HG02642 (cell line): ENCODE data around the gene AMIGO1.
A peak's percentile ranks its signal among the peaks of the same experiment; 100 is the strongest.
"Not testable (repeated sequence)": the region's sequence is repeated elsewhere in the genome, so short reads cannot be mapped to it uniquely, and the experiment has no call there.

Experiments
- ATAC-seq: cut with Tn5 transposase; IDR thresholded peaks from one replicate; pipeline ENCODE4 v1.9.1; 2021; ENCODE audit warnings: mild to moderate bottlenecking; ENCODE audit not compliant: unreplicated experiment, poor library complexity

AMIGO1 gene

DNA sequence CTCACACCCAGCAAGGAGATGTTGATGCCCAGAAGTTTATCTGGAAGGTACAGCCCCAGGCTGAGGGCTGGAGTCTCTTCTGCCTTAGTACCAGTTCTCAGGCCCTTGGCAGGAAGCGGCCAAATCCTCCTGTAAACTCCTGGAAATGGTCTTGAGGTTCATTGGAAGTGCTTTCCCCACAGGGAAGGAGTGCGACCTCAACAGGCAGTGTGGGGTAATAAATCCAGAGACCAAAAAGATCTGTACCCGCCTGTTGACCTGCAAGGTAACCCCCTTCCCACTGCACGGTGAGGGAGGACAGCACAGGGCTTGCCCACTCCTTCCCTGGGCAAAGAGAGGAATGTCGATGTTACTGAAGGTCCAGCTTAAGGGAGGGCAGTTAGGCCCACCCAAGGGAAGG is 21.3 kb downstream of the AMIGO1 start:
- no peak for ATAC-seq

DNA sequence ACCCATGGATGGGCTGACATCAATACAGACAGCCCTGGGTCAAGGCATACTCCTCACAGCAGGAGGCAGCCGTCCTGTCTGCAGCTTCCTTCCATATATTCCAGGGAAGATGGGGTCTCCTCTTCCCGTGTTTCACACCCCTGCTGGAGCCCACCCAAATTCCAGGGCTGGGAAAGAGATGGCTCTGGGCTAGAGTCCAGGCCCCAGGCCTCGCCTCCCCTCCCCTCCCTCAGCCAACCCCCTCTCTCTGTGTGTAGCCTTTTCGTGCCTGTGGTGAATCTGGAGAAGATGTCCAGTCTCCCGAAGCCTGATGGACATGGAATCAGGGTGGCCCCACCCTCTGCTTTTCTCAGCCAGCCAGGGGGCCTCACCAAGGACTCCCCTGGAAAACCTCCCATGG is 22.3 kb downstream of the AMIGO1 start:
- no peak for ATAC-seq

DNA sequence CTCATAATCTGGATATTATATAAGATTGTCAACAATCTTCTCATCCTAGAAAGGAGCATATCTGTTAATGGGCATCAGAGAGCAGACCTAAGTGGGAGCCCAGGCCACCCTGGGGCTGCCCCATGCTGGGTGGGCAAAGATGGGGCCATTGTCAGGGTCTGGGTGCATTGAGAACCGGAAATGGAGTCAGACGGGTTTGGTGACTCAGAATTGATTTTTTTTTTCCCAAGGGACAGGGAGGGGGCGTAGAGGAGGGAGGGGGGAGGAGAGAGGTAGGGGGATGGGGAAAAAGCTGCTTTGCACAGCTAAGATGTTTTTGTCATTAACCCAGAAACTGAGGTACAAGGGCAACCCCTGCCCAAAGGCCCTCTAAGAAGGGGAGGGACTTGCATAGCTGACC is 24.5 kb downstream of the AMIGO1 start:
- no peak for ATAC-seq

DNA sequence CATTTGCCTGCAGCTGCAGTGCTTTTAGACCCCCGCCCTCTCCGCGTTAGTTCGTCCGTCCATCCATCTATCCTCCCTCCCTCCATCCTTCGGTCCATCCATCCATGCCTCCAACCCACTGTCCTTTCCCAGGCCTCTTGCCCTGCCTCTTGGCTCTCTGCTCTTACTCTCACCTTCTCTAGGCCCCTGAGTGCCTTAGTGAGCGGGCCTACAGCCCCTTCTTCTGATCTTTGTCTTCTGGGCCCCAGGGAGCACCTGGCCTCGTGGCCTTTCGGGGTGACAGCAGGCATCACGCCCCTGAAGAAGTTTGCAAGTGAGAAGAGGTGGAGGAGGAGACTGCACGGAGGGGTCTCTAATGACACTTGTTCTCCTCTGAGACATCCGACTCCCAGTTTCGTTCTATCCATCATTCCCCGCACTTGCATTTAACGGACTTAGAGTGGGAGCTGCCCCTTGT is 25.0 kb downstream of the AMIGO1 start:
- no peak for ATAC-seq

DNA sequence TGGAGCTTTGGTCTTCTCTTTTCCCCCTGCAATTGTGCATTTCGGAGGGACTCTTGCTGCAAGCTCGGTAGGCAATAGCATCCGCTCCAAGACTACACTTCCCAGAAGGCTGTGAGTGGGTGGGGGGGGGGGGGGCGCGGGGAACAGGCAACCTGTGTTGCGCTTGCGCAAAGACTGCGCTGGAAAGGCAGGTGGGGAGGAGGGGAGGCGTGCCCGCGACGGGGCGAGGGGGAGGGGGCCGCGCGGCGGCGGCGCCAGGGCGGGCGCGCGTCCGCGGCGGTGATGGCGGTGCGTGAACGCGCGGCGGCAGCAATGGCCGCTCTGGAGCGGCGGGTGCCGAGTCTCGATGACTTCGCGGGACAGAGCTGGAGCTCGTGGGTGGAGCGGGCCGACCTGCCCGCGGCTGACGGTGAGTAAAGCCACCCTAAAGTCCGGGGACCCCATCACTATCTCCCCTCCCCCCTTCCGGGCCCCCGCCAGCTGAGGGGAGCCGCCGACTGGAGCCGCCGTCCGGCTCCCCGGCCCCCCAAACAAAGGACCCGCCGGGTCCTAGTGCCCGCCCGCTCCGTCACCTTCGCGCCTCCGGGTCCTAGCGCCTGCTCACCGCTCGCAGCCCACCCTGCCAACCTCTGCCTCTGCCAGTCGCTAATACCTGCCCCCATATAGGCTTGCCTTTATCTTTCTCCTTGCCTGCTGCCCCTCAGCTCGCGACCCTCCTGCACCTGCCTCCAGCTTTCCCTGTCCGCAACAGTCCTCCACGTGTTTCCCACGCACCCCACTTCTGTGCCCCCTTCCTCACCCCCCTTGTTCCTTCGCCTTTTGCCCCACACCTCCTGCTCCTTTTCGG is 25.6 kb downstream of the AMIGO1 start, which contains the start of gene ATXN7L2:
Gene ATXN7L2 (plus strand): TSS at position 234 of the 847 bp plus-strand sequence. CDS start 49 bp downstream, at position 283.
- ATAC-seq: peak; percentile 87

DNA sequence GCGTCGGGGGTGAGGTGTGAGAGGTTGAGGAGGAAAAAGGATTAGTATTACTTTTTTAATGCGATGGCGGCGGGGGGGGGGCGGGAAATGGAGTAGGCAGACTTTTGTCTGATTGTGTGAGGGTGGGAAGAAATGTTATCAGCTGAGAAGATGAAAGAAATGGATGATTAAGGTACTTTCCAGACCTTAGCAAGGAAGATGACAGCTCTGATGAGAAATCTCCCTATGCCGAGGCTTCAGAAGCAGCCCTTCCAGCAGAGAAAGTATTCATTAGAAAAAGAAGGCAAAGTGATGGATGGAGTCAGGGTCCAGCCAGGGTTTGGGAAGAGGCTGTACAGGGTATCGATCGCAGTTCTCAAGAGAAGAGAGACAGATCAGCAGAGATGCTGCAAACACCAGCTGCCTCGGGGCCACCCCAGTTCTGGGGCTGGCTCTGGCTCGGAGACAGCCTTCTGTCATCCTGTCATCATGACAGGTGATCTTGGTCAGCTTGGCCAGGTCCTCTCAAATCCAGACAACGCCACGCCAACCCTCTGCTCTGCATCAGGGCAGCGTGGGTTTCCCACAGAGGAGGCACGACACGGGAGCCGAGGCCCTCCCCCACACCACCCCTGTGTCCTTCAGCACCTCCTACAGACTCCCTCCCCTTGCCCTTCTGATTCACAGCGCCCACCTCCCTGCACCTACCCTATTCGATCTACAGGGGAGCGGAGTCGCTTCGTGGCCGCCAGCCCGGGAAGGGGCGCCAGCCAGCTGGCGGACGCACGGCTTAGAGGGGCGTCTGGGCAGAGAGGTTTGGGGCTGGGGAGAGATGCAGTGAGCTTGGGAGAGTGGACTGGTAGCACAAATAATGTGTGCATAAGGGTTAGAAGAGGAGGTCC is 26.5 kb downstream of the AMIGO1 start:
- ATAC-seq: peak; percentile 16

DNA sequence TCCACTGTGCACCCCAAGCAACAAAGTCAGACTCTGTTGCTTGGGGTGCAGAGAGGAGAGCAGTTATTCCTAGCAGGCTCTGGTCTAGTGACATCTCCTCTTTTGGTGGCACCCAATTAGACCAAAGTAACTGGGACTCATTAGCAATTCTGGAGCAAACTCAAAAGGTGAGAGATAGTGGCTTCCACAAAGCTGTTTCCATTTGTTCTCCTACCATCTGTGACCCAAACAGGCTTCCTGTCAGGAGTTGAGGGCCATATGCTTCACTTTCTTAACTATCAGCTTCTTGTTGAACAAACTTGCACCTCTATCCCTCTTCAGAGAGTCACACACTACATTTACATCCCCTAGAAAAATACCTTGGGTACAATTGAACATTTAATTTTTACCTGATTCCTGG is 27.3 kb downstream of the AMIGO1 start:
- no peak for ATAC-seq

DNA sequence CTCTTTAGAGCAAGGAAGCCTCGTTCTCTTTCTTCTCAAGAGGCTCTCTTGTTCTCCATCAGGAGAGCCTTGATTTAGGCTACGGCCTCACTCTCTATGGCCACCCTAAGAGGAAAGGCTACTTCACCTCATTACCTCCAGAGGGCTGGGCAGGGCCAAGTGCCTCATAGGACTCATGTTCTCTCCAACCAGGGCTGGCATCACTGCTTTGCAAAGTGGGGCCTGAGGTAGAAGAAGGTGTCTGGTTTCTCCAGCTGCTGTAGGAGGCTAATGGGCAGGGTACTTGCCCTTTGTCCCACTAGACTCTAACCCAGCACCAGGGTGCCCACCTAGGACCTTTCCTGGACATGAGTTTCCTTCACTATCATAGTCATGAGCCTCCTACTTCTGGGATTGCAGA is 27.9 kb downstream of the AMIGO1 start:
- no peak for ATAC-seq

DNA sequence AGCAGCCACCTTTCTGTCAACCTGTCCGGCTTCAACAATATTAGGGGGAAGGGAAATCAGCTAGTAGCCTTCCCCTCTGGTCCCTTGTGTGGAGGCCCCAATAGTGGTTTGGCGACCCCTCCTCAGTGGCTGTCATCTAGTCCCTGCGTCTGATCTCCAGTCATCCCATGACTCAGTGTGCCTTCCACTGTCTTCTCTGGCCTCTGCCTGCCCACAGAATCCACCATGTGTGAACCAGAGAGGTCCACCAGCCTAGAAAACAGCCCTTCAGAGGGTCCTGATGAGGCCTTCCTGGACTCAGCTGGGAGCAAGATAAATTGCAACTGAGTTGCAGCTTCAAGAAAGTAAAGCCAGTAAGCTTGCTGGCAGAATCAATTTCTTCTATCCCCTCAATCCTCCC is 29.6 kb downstream of the AMIGO1 start:
- ATAC-seq: no peak

DNA sequence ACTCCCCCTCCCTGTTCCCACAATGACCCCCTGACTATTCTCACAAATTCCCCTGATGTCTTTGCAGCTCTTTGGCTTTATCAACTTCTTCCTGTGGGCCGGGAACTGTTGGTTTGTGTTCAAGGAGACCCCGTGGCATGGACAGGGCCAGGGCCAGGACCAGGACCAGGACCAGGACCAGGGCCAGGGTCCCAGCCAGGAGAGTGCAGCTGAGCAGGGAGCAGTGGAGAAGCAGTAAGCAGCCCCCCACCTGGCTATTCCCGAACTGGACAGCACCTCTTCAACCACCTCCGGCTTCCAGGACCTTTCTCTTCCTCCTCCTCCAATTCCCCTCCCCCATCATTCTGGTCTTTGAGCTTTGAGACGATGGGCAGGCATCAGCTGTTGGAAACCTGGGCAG is 30.2 kb downstream of the AMIGO1 start:
- no peak for ATAC-seq

DNA sequence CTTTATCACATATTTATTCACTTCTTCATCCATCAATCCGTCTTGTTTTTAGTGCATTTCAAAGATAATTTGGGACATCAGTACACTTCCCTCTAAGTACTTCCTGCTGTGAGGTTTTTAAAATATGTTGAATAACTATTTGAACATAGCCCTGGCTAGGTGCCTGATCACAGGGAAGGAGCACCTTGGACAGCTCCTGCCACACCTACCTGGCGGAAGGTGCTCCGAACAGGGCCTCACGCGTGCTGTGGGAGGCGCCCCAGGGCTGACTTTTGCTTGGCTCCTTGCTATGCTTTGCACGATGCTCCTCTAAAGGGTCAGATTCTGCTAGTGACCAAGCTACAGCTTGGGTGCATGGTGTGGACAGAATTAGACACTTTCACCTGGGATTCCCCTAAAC is 30.7 kb downstream of the AMIGO1 start:
- ATAC-seq: no peak

DNA sequence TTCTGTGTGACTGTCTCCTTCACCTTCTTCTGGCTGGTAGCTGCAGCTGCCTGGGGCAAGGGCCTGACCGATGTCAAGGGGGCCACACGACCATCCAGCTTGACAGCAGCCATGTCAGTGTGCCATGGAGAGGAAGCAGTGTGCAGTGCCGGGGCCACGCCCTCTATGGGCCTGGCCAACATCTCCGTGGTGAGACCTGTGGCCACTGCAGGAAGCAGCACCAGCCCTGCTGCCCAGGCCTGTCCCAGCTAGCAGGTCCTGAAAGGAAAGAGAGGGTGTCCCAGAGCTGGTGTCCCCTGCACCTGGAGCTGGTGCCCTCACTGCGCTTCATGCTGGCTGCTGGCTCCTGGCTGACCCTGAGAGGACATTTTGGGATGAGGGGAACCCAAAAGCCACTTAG is 31.7 kb downstream of the AMIGO1 start:
- no peak for ATAC-seq

DNA sequence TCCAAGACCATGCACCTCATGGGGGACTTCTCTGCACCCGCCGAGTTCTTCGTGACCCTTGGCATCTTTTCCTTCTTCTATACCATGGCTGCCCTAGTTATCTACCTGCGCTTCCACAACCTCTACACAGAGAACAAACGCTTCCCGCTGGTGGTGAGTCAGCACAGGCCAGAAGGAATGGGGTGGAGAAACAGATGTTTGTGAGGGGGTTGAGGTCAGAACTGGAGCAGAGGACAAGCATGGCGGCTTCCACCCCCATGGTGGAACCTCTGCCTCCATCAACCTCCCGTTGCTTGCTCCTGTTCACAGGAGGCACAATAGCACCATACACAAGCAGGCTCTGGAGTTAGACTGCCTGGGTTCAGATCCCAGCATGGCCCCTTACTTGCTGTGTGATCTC is 32.7 kb downstream of the AMIGO1 start:
- ATAC-seq: no peak

DNA sequence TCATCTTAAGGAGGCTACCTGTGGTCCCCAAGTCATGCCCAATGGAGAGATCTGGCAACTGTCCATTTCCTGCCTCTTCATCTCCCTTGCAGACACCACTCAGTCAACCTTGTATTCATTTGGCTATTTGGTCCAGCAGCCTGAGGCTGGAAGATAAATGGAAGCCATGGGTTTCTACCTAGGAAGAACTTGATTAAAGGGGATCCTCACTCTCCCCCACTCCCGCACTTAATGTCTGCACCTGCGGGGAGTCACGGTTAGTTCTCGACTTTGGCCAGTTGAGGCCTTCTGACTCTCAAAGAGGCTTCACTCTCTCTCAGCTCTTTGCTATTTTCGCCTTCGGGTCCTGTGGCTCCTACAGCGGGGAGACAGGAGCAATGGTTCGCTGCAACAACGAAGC is 34.3 kb downstream of the AMIGO1 start:
- ATAC-seq: no peak

DNA sequence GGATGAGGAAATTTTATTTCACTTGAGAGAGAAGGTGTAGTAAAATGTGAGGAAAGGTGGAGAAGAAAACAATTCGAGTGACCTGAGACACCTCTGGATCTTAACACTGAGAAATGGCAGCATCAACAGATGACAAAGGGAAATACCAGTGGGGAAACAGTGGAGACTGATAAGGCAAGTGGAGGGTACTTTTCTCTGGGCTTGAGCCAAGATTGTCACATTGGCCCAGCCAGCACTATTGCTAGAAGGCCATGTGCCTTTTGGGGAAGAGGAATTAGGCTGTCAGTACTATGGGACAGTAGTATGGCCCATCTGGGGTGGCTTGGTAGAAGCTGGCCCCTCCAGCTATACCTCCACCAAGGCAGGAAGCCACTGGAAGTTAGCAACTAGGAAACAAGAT is 34.8 kb downstream of the AMIGO1 start:
- no peak for ATAC-seq

DNA sequence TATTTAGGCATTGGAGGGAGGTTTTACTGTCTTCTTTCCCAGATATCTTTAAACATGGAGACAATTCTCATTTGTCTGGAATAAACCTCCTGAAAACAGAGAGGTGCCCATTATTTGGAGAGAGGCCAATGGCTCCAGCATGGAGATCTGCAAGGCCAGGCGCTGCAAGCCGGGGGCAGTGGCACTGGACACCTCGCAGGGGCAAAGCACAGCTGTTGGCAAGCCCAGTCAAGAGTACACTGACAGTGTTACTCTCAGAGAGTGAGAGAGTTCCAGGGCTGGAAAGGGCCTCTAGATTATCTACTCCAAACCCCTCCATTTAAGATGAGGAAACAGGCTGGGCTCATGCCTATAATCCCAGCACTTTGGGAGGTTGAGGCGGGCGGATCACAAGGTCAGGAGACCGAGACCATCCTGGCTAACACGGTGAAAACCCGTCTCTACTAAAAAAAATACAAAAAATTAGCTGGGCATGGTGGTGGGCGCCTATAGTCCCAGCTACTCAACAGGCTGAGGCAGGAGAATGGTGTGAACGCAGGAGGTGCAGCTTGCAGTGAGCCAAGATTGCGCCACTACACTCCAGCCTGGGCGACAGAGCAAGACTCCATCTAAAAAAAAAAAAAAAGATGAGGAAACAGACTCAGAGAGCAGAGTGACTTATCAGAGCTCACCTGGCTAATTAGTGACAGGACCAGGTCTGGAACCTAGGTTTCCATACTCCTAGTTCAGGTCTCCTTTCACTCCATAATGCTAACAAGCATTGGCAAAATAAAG is 36.1 kb downstream of the AMIGO1 start:
- not testable (repeated sequence) for ATAC-seq

DNA sequence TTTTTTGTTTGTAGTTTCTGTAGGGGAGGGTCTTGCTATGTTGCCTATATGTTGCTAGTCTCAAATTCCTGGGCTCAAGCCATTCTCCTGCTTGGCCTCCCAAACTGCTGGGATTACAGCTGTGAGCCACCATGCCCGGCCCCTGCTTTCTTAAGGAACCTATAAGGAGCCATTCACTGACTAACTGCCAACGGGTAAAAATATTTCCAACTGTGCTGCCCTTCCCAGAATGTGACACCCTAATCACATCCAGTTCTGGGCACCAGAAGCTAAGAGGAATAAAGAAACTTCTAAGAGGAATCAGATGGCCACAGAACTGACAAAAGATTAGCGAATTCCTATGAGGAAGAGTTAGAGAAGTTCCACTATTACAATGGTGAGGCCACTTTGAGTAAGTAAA is 36.7 kb downstream of the AMIGO1 start:
- ATAC-seq: no peak

DNA sequence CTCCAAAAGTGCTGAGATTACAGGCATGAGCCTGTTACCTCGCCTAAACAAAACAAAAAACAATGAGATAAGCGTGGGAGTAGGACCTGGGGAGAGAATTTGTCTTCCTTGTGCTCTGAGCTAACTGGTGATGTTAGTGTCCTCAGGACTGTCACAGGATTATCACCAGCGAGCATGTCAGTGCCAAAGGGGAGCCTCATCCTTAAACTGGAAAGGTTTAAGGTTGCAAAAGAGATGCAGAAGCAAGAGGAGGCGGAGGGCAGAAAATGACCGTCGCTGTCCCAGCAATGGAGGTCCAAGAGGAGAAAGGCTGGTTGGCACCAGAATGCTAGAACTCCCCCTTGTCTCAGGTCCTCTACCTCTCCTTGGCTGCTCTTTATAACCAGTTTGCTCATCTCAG is 39.3 kb downstream of the AMIGO1 start:
- no peak for ATAC-seq

DNA sequence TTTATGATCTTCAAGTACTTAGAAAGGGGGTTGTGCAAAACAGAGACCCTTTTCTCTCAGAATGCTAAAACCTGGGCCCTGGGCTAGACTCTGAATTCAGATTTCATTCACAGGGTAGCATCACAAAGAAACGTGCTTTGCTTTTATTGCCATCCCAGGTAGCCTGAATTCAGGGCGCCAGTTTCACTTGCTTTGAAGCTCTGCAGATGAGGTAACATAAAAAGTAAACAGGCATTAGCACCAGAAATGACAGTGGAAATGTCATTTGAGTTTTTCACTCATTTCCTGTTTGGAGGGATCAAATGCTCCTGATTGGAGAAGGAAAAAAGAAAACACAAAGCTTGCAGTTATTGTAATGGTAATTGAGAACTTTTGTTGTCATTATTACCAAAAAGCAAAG is 40.6 kb downstream of the AMIGO1 start:
- ATAC-seq: no peak

DNA sequence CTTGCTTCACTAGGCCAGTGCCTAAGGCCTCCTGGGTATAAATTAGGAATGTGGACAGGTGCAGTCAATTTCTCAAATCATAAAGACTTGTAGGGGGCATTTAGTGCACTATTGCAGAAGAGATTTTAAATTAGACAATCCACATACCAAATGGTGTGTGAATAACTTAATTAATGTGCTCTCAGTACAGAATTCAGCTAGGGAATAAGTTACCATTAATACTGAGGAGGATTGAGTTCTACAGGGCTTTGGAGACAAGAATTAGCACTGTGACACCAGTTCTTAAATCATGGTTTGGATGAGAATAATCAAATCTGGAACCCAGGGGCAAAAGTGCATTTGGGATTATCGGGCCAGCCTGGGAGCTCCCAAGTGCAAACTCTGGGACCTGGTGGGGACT is 41.5 kb downstream of the AMIGO1 start:
- no peak for ATAC-seq
